Stomach (tissue), 9 donors: ENCODE data around the gene CTNNA1. TPM values are rescaled to one million over a fixed set of nuclear protein-coding genes. Genes with fewer than 3 reads are reported as not detected.

Experiments used
- DNase-seq, 2 donors: peaks; one replicate each; pipeline versions ENCODE4 v3.0.0 to v3.0.0-alpha.2; 2013 to 2019
- H3K27ac ChIP-seq, 5 donors: fragments of 200-600 bp in 4 of 5; sonication (generic) in 4 of 5; one replicate each; pipeline ENCODE4 v1.5.1; 2013 to 2019; ENCODE audit warnings: mild to moderate bottlenecking in 1 of 5, moderate library complexity in 1 of 5
- H3K27me3 ChIP-seq, 3 donors: fragments of 200-600 bp; sonication (generic); one replicate each; pipeline ENCODE4 v1.5.1; 2017 to 2019; ENCODE audit warnings: mixed run types in 1 of 3
- H3K36me3 ChIP-seq, 4 donors: fragments of 200-600 bp; sonication (generic); 1 replicate in 3 of 4; 2 replicates in 1 of 4; pipeline ENCODE4 v1.5.1; 2016 to 2019
- H3K4me1 ChIP-seq, 4 donors: fragments of 200-600 bp; sonication (generic); one replicate each; pipeline ENCODE4 v1.5.1; 2016 to 2019
- H3K4me3 ChIP-seq, 4 donors: fragments of 200-600 bp; sonication (generic) in 3 of 4; one replicate each; pipeline ENCODE4 v1.5.1; 2016 to 2019; ENCODE audit warnings: mild to moderate bottlenecking in 1 of 4
- H3K9me3 ChIP-seq, 4 donors: fragments of 200-600 bp; sonication (generic); one replicate each; pipeline ENCODE4 v1.5.1; 2016 to 2019
- EP300 ChIP-seq: sonication (generic); formaldehyde crosslinking; IDR thresholded peaks from one replicate; pipeline ENCODE4 v1.6.1; 2017; ENCODE audit warnings: antibody characterized with exemption
- POLR2A ChIP-seq, 4 donors: fragments of 450-650 bp; IDR thresholded peaks; one replicate each; pipeline ENCODE4 v1.6.1; 2016; ENCODE audit warnings: antibody characterized with exemption in 4 of 4, control low read depth in 2 of 4, mild to moderate bottlenecking in 1 of 4, moderate library complexity in 1 of 4
- POLR2AphosphoS5 ChIP-seq, 3 donors: sonication (generic); formaldehyde crosslinking; IDR thresholded peaks; one replicate each; pipeline ENCODE4 v1.6.1; 2016; ENCODE audit warnings: antibody characterized with exemption in 3 of 3
- WGBS, 5 donors: extraction: QIAGEN DNeasy Blood & Tissue Kit in 3 of 5; methylation state at CpG; one replicate each; pipeline versions ENCODE4 v1.1.5 to v1.1.7; 2013 to 2018; 5-methylcytosine and 5-hydroxymethylcytosine counted together
- intact Hi-C: fragments of 100-400 bp; cut with DNase I; formaldehyde crosslinking; loops from one replicate; pipeline ENCODE4 v1.15.1; 2023; ENCODE audit warnings: low total_unique reads
- polyA plus RNA-seq, 3 donors: library from polyadenylated mRNA; stranded (reverse); fragments of 200-250 nt; gene quantifications; one replicate each; pipeline ENCODE4 v1.2.3, GENCODE V29; 2013
- total RNA-seq, 5 donors: library from RNA; depleted of rRNA; stranded (reverse); fragments of >200 nt; gene quantifications; one replicate each; pipeline versions ENCODE4 v1.1.0 to v1.2.3, GENCODE V29; 2014 to 2016
- TF ChIP-seq, protein P1 (sequence below), 7 experiments: fragments of 450-650 bp in 4 of 7; fragments of 200-600 bp in 3 of 7; sonication (generic) in 3 of 7; IDR thresholded peaks; one replicate each; pipeline ENCODE4 v1.5.1; 2016 to 2019; ENCODE audit warnings: antibody characterized with exemption in 7 of 7, control low read depth in 2 of 7, mild to moderate bottlenecking in 1 of 7
- donor health status: healthy with polysubstance abuse.
- donor health status: Bipolar disorder and iron deficiency.
- donor health status: healthy.

CTNNA1 gene
- total and polyA plus RNA-seq, 8 donors: 88.7 to 531 (median 214) TPM

DNA sequence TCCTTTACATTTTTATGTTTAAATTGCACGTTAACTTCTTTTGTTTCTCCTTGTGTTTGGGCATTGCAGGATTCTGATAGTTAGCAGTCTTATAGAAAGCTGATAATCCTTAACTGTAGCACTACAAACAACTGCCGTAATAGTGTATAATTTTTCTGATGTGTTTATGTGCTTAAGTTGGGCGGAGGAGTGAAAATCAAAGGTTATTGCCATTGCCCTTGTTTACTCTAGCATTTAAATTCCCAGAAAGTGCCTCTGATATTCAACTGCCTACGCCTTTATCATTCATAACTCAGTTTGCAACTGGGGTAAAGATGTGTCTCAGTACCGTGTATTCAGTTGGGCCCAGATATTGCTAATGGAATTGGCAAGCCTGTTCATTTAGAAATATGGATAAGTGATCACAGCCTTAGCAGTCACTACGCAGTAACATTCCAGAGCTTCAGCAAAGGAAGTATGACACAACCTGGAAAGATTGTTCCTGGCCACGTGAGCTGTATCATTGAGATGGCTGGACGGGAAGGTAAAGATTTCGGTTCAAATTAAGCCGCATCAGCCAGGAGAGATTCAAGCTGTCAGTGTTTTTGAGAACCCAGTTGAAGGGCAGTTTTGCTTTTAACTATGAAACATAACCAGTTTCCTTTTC, 150.0 kb downstream of the CTNNA1 start:
- H3K4me1 ChIP-seq: peaks cover 0 to 34% (median 11%) of the 10 kb centered on the region in 4 donors
- intact Hi-C loops: no loop called here
- TF ChIP-seq POLR2A (IDR thresholded peaks at IDR 0.05) (no peak), POLR2AphosphoS5 (IDR thresholded peaks at IDR 0.05) (peak in 1 of 3 donors; percentile 7)
- H3K27ac ChIP-seq: peak overlapping the region in 3 of 5 donors; percentile 3 to 8 (median 7)
- H3K9me3 ChIP-seq: no peaks in the 10 kb centered on the region
- peak in 1 of 2 donors; percentile 26 for DNase-seq
- 41 to 57% (median 46%) methylated on average over 10 of the region's 10 CpGs for WGBS, 5 donors
- no peak overlapping the region for H3K4me3 ChIP-seq
- H3K27me3 ChIP-seq: no peaks in the 10 kb centered on the region
- H3K36me3 ChIP-seq: peaks cover 21 to 73% (median 61%) of the 10 kb centered on the region in 4 donors

DNA sequence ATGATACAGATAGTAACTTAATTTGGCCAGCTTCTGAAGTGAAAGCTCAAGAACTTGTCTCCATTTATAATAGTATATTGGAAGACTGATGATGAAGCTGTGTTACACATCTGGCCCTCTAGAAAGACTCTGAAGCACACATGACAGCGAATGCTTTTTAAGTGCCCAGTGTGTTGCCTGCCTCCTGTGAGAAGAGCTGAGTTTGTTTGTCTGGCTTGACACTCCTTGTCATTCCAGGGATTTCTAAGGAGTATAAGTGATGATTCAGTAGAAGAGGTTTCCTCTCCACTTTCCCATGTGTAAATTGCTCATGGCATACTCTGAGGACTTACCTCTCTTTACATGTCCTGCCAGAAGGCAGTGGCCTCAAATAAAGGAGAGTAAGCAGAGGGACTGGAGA, 152.3 kb downstream of the CTNNA1 start:
- Histone ChIP-seq H3K4me1 (peaks cover 0 to 22% (median 8%) of the 10 kb centered on the region in 4 donors), H3K27me3 (no peaks in the 10 kb centered on the region), H3K9me3 (no peaks in the 10 kb centered on the region), H3K27ac (no peak overlapping the region), H3K36me3 (peaks cover 21 to 78% (median 74%) of the 10 kb centered on the region in 4 donors), H3K4me3 (no peak overlapping the region)
- no peak for TF ChIP-seq EP300
- TF ChIP-seq POLR2AphosphoS5 (IDR thresholded peaks at IDR 0.05): no peak
- TF ChIP-seq, protein P1, sequence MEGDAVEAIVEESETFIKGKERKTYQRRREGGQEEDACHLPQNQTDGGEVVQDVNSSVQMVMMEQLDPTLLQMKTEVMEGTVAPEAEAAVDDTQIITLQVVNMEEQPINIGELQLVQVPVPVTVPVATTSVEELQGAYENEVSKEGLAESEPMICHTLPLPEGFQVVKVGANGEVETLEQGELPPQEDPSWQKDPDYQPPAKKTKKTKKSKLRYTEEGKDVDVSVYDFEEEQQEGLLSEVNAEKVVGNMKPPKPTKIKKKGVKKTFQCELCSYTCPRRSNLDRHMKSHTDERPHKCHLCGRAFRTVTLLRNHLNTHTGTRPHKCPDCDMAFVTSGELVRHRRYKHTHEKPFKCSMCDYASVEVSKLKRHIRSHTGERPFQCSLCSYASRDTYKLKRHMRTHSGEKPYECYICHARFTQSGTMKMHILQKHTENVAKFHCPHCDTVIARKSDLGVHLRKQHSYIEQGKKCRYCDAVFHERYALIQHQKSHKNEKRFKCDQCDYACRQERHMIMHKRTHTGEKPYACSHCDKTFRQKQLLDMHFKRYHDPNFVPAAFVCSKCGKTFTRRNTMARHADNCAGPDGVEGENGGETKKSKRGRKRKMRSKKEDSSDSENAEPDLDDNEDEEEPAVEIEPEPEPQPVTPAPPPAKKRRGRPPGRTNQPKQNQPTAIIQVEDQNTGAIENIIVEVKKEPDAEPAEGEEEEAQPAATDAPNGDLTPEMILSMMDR (IDR thresholded peaks at IDR 0.05): no peak
- no peak for TF ChIP-seq POLR2A (IDR thresholded peaks at IDR 0.05)
- 88 to 100% (median 100%) methylated on average over 1 of the region's 1 CpG for WGBS, 5 donors
- DNase-seq: no peak
- intact Hi-C loops: no loop called here

- 92 to 100% (median 96%) methylated on average over 2 of the region's 2 CpGs for WGBS, 5 donors
- no peak overlapping the region for H3K4me3 ChIP-seq
- no peaks in the 10 kb centered on the region for H3K4me1 ChIP-seq
- H3K27ac ChIP-seq: no peak overlapping the region
- intact Hi-C loops: no loop called here
- DNase-seq: no peak
- no peak for TF ChIP-seq EP300
- TF ChIP-seq POLR2A (IDR thresholded peaks at IDR 0.05): no peak
- TF ChIP-seq, protein P1 (IDR thresholded peaks at IDR 0.05): no peak
- TF ChIP-seq POLR2AphosphoS5 (IDR thresholded peaks at IDR 0.05): no peak
- H3K36me3 ChIP-seq: peaks cover 12 to 86% (median 68%) of the 10 kb centered on the region in 4 donors
- no peaks in the 10 kb centered on the region for H3K27me3 ChIP-seq
- H3K9me3 ChIP-seq: no peaks in the 10 kb centered on the region
Observed at GRCh38 chr5:138909734-138910133, 156.5 kb downstream of the CTNNA1 start.

DNA sequence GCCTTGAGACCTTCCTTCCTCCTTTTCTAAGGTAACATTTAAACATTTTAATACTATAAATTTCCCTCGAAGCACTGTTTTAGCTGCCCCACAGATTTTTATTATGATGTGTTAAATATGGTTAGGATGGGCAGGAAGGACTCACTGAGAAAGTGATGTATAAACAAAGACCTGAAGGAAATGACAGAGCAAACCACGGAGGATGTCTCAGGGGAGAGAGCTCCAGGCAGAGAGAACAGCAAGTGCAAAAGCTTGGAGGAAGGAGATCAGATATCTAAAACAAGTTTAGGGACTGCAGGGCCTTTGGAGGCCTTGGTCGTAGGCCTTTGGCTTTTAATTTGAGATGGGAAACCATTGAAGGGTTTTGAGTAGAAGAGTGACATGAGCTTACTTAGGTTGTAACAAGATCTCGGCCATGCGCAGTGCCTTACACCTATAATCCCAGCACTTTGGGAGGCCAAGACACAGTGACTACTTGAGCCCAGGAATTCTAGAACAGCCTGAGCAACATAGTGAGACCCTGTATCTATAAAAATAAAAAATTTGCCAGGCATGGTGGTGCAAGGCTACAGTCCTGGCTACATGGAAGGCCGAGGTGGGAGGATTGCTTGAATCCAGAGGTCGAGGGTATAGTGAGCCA, 157.4 kb downstream of the CTNNA1 start:
- intact Hi-C loops: no loop called here
- no peak for DNase-seq
- Histone ChIP-seq H3K36me3 (peaks cover 5 to 86% (median 66%) of the 10 kb centered on the region in 4 donors), H3K9me3 (no peaks in the 10 kb centered on the region), H3K27ac (no peak overlapping the region), H3K4me3 (no peak overlapping the region), H3K4me1 (no peaks in the 10 kb centered on the region), H3K27me3 (no peaks in the 10 kb centered on the region)
- 85 to 94% (median 91%) methylated on average over 7 of the region's 7 CpGs for WGBS, 5 donors
- TF ChIP-seq EP300 (no peak), POLR2A (IDR thresholded peaks at IDR 0.05) (no peak)

GRCh38 chr5:138911441-138911840, 158.2 kb downstream of the CTNNA1 start:
- intact Hi-C loops: no loop called here
- H3K27me3 ChIP-seq: no peaks in the 10 kb centered on the region

More at GRCh38 chr5:138911441-138911840, 158.2 kb downstream of the CTNNA1 start:
- no peak for DNase-seq
- no peaks in the 10 kb centered on the region for H3K4me1 ChIP-seq
- no peak overlapping the region for H3K4me3 ChIP-seq
- H3K9me3 ChIP-seq: no peaks in the 10 kb centered on the region
- H3K36me3 ChIP-seq: peaks cover 0 to 81% (median 61%) of the 10 kb centered on the region in 4 donors
- TF ChIP-seq POLR2AphosphoS5 (IDR thresholded peaks at IDR 0.05) (no peak), EP300 (no peak), POLR2A (IDR thresholded peaks at IDR 0.05) (no peak)
- TF ChIP-seq, protein P1 (IDR thresholded peaks at IDR 0.05): no peak
- no peak overlapping the region for H3K27ac ChIP-seq
